H9 (cell line): ENCODE measurements around the gene MBTPS1. TPM values are rescaled to one million over a fixed set of nuclear protein-coding genes. Genes with fewer than 3 reads are reported as not detected.
A peak's percentile ranks its signal among the peaks of the same experiment; 100 is the strongest.

Experiments used
- DNase-seq: peaks from one replicate; pipeline ENCODE4 v3.0.0-alpha.2; 2017
- H2AFZ ChIP-seq: one replicate; pipeline ENCODE4 v1.6.1; 2013; ENCODE audit warnings: mild to moderate bottlenecking, low read length, control low read depth, moderate library complexity
- H2AK5ac ChIP-seq: 2 replicates; pipeline ENCODE4 v1.6.1; 2013; ENCODE audit warnings: low read length, control low read depth, mixed read lengths; ENCODE audit not compliant: insufficient read length
- H2BK120ac ChIP-seq: one replicate; pipeline ENCODE4 v1.6.1; 2013; ENCODE audit warnings: low read depth, mild to moderate bottlenecking, low read length, control low read depth, inconsistent platforms; ENCODE audit not compliant: poor library complexity, severe bottlenecking
- H2BK12ac ChIP-seq: 2 replicates; pipeline ENCODE4 v1.6.1; 2013; ENCODE audit warnings: low read length, control low read depth, mixed read lengths, low read depth; ENCODE audit not compliant: insufficient read length
- H2BK15ac ChIP-seq: 2 replicates; pipeline ENCODE4 v1.6.1; 2013; ENCODE audit warnings: low read depth, low read length, control low read depth
- H2BK20ac ChIP-seq: one replicate; pipeline ENCODE4 v1.6.1; 2013; ENCODE audit warnings: low read depth, mild to moderate bottlenecking, low read length, control low read depth, inconsistent platforms; ENCODE audit not compliant: poor library complexity, severe bottlenecking
- H2BK5ac ChIP-seq: 2 replicates; pipeline ENCODE4 v1.6.1; 2013; ENCODE audit warnings: low read length, control low read depth, mixed read lengths; ENCODE audit not compliant: insufficient read length
- H3K14ac ChIP-seq: 2 replicates; pipeline ENCODE4 v1.6.1; 2013; ENCODE audit warnings: low read length, control low read depth; ENCODE audit not compliant: insufficient read depth
- H3K18ac ChIP-seq: 2 replicates; pipeline ENCODE4 v1.6.1; 2013; ENCODE audit warnings: low read depth, mild to moderate bottlenecking, mixed read lengths, low read length, control low read depth; ENCODE audit not compliant: insufficient read length
- H3K23ac ChIP-seq: 2 replicates; pipeline ENCODE4 v1.6.1; 2013; ENCODE audit warnings: low read length, control low read depth, mixed read lengths, low read depth; ENCODE audit not compliant: insufficient read length
- H3K23me2 ChIP-seq: 2 replicates; pipeline ENCODE4 v1.6.1; 2013; ENCODE audit warnings: low read depth, mild to moderate bottlenecking, mixed read lengths, low read length, control low read depth; ENCODE audit not compliant: insufficient read length, poor library complexity, severe bottlenecking
- H3K27ac ChIP-seq: 2 replicates; pipeline ENCODE4 v1.5.1; 2013; ENCODE audit warnings: low read length, control low read depth, mixed read lengths, low read depth; ENCODE audit not compliant: insufficient read length
- H3K27me3 ChIP-seq: 2 replicates; pipeline ENCODE4 v1.6.1; 2013; ENCODE audit warnings: low read length, control low read depth, inconsistent platforms; ENCODE audit not compliant: insufficient read depth
- H3K4ac ChIP-seq: 2 replicates; pipeline ENCODE4 v1.6.1; 2013; ENCODE audit warnings: low read depth, mild to moderate bottlenecking, control low read depth, inconsistent platforms, low read length, moderate library complexity
- H3K4me1 ChIP-seq: 2 replicates; pipeline ENCODE4 v1.6.1; 2013; ENCODE audit warnings: low read length, control low read depth, inconsistent platforms; ENCODE audit not compliant: insufficient read depth
- H3K4me2 ChIP-seq: 2 replicates; pipeline ENCODE4 v1.6.1; 2013; ENCODE audit warnings: low read length, control low read depth, mixed read lengths; ENCODE audit not compliant: insufficient read length, insufficient read depth
- H3K56ac ChIP-seq: 2 replicates; pipeline ENCODE4 v1.6.1; 2013; ENCODE audit warnings: low read depth, mild to moderate bottlenecking, mixed read lengths, low read length, control low read depth; ENCODE audit not compliant: insufficient read length
- H3K79me1 ChIP-seq: 2 replicates; pipeline ENCODE4 v1.6.1; 2013; ENCODE audit warnings: low read depth, mild to moderate bottlenecking, moderate library complexity, low read length, control low read depth, inconsistent platforms; ENCODE audit not compliant: insufficient read depth, poor library complexity, severe bottlenecking
- H3K79me2 ChIP-seq: 2 replicates; pipeline ENCODE4 v1.6.1; 2013; ENCODE audit warnings: low read length, control low read depth, inconsistent platforms; ENCODE audit not compliant: insufficient read depth
- H3K9ac ChIP-seq: 2 replicates; pipeline ENCODE4 v1.6.1; 2013; ENCODE audit warnings: low read length, control low read depth, mixed read lengths; ENCODE audit not compliant: insufficient read length; ENCODE audit errors: extremely low read depth
- H3K9me3 ChIP-seq: one replicate; pipeline ENCODE4 v1.6.1; 2013; ENCODE audit warnings: low read depth, low read length, inconsistent platforms; ENCODE audit not compliant: control insufficient read depth
- H3T11ph ChIP-seq: one replicate; pipeline ENCODE4 v1.6.1; 2013; ENCODE audit warnings: mild to moderate bottlenecking, low read length, control low read depth, inconsistent platforms
- H4K20me1 ChIP-seq: one replicate; pipeline ENCODE4 v1.6.1; 2013; ENCODE audit not compliant: control insufficient read depth, insufficient read length, insufficient read depth
- H4K5ac ChIP-seq: 2 replicates; pipeline ENCODE4 v1.6.1; 2013; ENCODE audit warnings: low read depth, mild to moderate bottlenecking, mixed read lengths, low read length, control low read depth; ENCODE audit not compliant: insufficient read length
- H4K8ac ChIP-seq: replicated peaks from 2 replicates; pipeline ENCODE4 v1.6.1; 2013; ENCODE audit warnings: low read length, control low read depth, mixed read lengths, low read depth; ENCODE audit not compliant: insufficient read length
- H4K91ac ChIP-seq: 2 replicates; pipeline ENCODE4 v1.6.1; 2013; ENCODE audit warnings: low read depth, mild to moderate bottlenecking, moderate library complexity, mixed read lengths, low read length, control low read depth; ENCODE audit not compliant: insufficient read length
- H3K27ac Mint-ChIP-seq, 3 experiments: 2 replicates in 2 of 3; 3 replicates in 1 of 3; pipeline ENCODE4 v1.8.0; 2020 to 2021; ENCODE audit warnings: mixed read lengths in 3 of 3, mild to moderate bottlenecking in 1 of 3, moderate library complexity in 1 of 3
- H3K27me3 Mint-ChIP-seq: 2 replicates; pipeline ENCODE4 v1.8.0; 2021; ENCODE audit warnings: low read depth, mild to moderate bottlenecking, moderate library complexity, mixed read lengths
- H3K36me3 Mint-ChIP-seq, 3 experiments: 2 replicates in 2 of 3; 3 replicates in 1 of 3; pipeline ENCODE4 v1.8.0; 2020 to 2021; ENCODE audit warnings: low read depth in 3 of 3, mixed read lengths in 3 of 3; ENCODE audit not compliant: insufficient read depth in 1 of 3
- H3K4me1 Mint-ChIP-seq, 2 experiments: 2 replicates each; pipeline ENCODE4 v1.8.0; 2020; ENCODE audit warnings: mixed read lengths in 2 of 2
- H3K4me3 Mint-ChIP-seq, 2 experiments: 2 replicates in 1 of 2; 3 replicates in 1 of 2; pipeline ENCODE4 v1.8.0; 2020 to 2021; ENCODE audit warnings: mild to moderate bottlenecking in 2 of 2, mixed read lengths in 2 of 2, moderate library complexity in 1 of 2
- H3K9me3 Mint-ChIP-seq, 2 experiments: 2 replicates in 1 of 2; 3 replicates in 1 of 2; pipeline ENCODE4 v1.8.0; 2020; ENCODE audit warnings: mild to moderate bottlenecking in 2 of 2, mixed read lengths in 2 of 2, moderate library complexity in 1 of 2
- WGBS: extraction: QIAGEN DNeasy Blood & Tissue Kit; methylation state at CpG from one replicate; pipeline ENCODE4 v1.1.7; 2013; ENCODE audit warnings: missing lambda C conversion rate, low lambda C conversion rate, mixed read lengths; ENCODE audit not compliant: insufficient read length; ENCODE audit errors: extremely low coverage; 5-methylcytosine and 5-hydroxymethylcytosine counted together
- total RNA-seq: library from RNA; stranded (reverse); gene quantifications from 2 replicates; pipeline ENCODE4 v1.2.1, GENCODE V29; 2021
- TF ChIP-seq, protein P1 (sequence below): fragments of 200-600 bp; sonication (generic); conservative IDR thresholded peaks from 3 replicates; pipeline ENCODE4 v1.8.0; 2021; ENCODE audit warnings: antibody characterized with exemption, mild to moderate bottlenecking

The MBTPS1 gene
- total RNA-seq, 1 experiment from 2014 or later: 48.7 TPM

DNA sequence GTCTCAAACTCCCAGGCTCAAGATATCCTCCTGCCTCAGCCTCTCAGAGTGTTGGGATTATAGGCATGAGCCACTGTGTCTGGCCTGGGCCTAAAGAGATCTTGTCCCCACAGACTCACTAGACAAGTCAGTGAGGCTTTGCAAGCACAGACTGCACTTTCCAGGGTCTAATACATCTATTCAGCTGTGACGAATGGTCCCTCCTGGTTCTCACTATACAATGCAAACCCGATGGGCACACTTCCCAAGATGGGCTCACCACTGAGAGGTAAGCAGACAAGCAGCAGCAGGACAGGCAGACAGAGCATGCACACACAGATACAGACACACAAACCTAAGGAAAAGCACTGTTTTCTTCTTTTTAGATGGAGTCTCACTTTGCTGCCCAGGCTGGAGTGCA lies 8.8 kb downstream of the MBTPS1 start:
- Histone ChIP-seq H3T11ph (no peak overlapping the region), H3K56ac (no peak overlapping the region), H2AFZ (no peak overlapping the region), H4K91ac (no peak overlapping the region), H4K8ac (no peak overlapping the region), H3K9me3 (no peaks in the 10 kb centered on the region), H2BK15ac (no peak overlapping the region), H3K4me2 (no peak overlapping the region), H3K18ac (no peak overlapping the region), H2AK5ac (no peak overlapping the region), H4K20me1 (no peaks in the 10 kb centered on the region), H3K14ac (no peak overlapping the region), H3K4ac (no peak overlapping the region), H2BK120ac (no peak overlapping the region), H3K23me2 (no peaks in the 10 kb centered on the region), H3K79me2 (peaks cover 17% of the 10 kb centered on the region; the same call in 1 of the 2 replicates), H3K9ac (no peak overlapping the region), H3K27ac (no peak overlapping the region), H3K4me1 (no peaks in the 10 kb centered on the region), H2BK12ac (no peak overlapping the region), H3K23ac (no peak overlapping the region), H2BK20ac (no peak overlapping the region), H3K27me3 (no peaks in the 10 kb centered on the region), H2BK5ac (no peak overlapping the region), H4K5ac (no peak overlapping the region), H3K79me1 (peaks cover 5% of the 10 kb centered on the region)
- Mint-ChIP-seq H3K27me3 (no peaks in the 10 kb centered on the region), H3K4me3 (no peak overlapping the region), H3K27ac (peak overlapping the region in 1 of 3 experiments; percentile 71; a peak in 1 of 7 replicates), H3K4me1 (peaks cover 8 to 17% of the 10 kb centered on the region in 2 experiments; a peak in 3 of 4 replicates), H3K9me3 (no peaks in the 10 kb centered on the region), H3K36me3 (peaks cover 0 to 3% (median 0%) of the 10 kb centered on the region in 3 experiments; a peak in 1 of 7 replicates)
- TF ChIP-seq, protein P1, sequence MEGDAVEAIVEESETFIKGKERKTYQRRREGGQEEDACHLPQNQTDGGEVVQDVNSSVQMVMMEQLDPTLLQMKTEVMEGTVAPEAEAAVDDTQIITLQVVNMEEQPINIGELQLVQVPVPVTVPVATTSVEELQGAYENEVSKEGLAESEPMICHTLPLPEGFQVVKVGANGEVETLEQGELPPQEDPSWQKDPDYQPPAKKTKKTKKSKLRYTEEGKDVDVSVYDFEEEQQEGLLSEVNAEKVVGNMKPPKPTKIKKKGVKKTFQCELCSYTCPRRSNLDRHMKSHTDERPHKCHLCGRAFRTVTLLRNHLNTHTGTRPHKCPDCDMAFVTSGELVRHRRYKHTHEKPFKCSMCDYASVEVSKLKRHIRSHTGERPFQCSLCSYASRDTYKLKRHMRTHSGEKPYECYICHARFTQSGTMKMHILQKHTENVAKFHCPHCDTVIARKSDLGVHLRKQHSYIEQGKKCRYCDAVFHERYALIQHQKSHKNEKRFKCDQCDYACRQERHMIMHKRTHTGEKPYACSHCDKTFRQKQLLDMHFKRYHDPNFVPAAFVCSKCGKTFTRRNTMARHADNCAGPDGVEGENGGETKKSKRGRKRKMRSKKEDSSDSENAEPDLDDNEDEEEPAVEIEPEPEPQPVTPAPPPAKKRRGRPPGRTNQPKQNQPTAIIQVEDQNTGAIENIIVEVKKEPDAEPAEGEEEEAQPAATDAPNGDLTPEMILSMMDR: no peak
- WGBS: no CpG with 5 or more reads among the region's 2 CpGs
- DNase-seq: no peak
